Non-pigmented ciliary epithelial cell (primary cell): ENCODE results near the gene ZDHHC1.

Experiments
- DNase-seq: peaks from one replicate; pipeline ENCODE4 v3.0.0-alpha.2; 2010; ENCODE audit warnings: low read depth

ZDHHC1 gene, protein sequence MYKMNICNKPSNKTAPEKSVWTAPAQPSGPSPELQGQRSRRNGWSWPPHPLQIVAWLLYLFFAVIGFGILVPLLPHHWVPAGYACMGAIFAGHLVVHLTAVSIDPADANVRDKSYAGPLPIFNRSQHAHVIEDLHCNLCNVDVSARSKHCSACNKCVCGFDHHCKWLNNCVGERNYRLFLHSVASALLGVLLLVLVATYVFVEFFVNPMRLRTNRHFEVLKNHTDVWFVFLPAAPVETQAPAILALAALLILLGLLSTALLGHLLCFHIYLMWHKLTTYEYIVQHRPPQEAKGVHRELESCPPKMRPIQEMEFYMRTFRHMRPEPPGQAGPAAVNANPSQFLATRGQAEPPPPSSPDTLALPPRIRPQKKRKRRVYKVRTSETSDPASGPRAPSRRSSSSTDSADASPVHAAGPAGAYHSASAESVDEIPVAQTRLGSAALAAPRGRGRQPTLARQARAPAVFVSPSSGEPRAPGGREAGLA

DNA sequence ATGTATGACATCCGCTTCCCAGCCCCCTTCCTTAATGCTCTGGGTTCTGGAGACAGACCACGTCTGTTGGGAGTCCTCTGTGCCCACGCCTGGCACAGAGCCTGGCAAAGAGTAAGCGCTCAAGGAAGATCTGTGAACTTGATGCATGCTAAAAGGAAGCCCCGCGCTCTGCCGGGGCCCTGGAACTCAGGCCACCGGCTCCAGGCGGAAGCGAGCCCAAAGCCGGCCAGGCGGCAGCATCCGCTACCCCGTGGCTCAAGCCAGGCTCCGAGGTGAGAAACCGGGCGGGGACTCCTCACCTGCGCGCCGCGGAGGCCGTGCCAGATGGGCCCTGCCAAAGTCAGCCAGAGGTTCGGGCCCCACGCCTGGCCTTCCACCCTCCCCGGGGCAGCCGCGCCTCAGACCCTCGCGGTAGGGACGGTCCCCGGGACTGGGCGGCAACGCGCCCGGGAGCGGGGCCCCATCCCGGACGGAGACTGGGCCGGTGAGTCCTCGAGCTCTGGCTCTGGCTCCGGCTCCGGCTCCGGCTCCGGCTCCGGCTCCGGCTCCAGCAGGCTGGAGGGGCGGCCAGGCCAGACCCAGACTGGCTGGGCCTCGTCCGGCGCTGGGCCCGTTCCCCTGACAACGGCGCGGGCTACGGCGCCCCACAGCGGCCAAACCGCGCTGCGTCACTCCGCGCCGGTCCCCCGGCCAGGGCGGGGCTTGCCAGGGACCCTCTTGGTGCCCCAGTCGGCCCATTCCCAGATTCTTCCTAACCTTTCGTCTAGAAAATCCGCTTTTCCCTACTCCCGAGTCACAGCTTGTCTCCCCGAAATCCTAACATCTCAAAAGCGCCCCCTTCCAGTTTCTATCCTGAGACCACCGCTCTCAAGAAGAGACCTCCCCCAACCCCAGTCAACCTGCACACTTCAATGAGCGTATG, at the start of gene ZDHHC1:
ZDHHC1 (minus strand) TSS at position 606 of the 922 bp plus-strand sequence. CDS start 8,702 bp downstream, outside the sequence.
- DNase-seq: no peak

GRCh38 chr16:67464565-67464964, 48.3 kb upstream of the ZDHHC1 start:
- no peak for DNase-seq

- no peak for DNase-seq
These were observed 47.4 kb upstream of the ZDHHC1 start for GRCh38 chr16:67463691-67464090.

GRCh38 chr16:67463059-67463458, 46.8 kb upstream of the ZDHHC1 start:
- DNase-seq: no peak

- no peak for DNase-seq
These were observed 46.0 kb upstream of the ZDHHC1 start for GRCh38 chr16:67462279-67462655.

DNA sequence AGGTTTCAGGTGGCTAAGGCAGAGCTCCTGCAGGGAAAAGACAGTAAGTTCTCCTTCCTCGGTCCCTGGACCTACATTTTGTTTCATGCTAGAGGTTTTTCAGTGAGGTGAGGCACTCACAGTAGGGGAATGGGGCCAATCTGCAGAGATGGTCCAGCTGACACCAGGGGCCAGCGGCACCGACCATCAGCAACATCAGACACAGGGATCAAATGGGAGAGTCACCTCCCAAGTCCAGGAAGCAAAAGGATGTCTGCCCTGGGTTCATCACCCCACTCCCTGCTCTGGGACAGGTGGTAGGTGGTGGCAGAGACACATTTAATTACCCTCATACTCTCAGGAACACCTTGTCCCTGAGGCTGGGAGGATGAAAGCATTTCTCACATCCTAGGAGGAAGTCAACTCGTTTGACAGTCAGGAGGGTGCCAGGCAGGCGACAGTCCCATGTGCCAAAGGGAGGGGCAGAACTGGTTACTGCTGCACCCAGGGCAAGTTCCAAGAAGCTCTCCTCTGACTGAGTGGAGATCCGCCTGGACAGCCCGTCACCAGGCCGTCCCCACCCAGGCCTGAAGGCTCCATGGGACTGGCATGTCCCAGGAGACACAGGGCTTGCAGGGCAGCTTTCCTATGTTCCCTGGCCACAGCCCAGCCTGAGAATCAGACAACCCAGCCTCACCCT, 45.5 kb upstream of the ZDHHC1 start:
- DNase-seq: no peak

- no peak for DNase-seq
These were observed 44.7 kb upstream of the ZDHHC1 start for GRCh38 chr16:67460961-67461360.

GRCh38 chr16:67460168-67460567, 43.9 kb upstream of the ZDHHC1 start:
- no peak for DNase-seq

- no peak for DNase-seq
These were observed 43.5 kb upstream of the ZDHHC1 start for GRCh38 chr16:67459861-67460150.

- DNase-seq: no peak
These were observed 43.0 kb upstream of the ZDHHC1 start for GRCh38 chr16:67459066-67459860.

- DNase-seq: no peak
These were observed 41.9 kb upstream of the ZDHHC1 start for GRCh38 chr16:67458121-67458641.

DNA sequence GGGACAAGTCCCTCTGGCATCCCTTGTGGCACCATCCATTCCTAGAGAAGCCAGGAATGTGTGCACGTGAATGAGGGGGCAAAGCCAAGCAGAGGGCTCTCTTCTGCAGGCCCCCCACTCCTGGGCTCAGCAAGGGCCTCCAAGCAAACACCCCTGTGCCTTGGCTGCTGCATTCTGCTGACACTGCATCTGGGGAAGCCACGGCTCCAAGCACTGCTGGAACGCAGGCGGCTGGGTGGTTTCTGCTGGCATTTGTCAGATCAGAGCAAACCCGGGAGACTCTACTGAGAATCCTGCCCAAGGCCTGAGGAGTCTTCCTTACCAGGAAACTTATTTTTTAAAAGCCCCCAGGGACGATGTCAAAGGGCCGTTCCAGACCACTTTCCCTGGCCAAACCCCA, 41.3 kb upstream of the ZDHHC1 start:
- no peak for DNase-seq

DNA sequence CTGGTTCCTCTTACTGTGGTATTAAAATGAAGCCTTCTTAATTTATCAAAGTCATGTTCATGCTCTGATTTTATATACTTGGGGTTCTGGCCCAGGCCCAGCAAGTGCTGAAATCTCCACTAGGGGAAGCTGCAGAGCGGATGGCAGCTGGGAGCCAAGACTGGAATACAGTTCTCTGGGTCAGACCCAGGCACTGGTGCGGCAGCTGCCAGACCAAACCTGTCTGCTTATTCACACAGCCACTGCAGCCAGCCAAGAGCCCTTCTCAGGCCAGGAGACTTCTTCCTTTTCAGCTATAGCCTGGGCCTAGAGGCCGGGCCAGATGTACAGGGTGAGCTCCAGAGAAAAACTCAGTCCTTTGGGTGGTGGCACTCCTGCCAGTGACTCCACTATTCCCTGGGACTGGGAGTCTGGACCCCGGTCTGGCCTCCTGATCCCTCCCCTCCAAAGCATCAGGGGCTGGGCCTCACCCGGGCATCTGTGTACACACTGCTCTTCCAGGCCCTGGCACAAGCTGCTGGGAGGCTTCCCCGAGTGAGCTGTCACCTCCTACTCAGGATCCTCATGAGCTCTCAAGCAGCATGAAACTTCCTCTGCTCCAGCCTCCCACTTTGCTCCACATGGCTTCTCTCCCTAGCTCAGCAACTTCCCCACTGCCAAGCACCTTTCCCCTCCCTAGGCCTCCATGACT, 40.3 kb upstream of the ZDHHC1 start:
- no peak for DNase-seq

- no peak for DNase-seq
These were observed 38.6 kb upstream of the ZDHHC1 start for GRCh38 chr16:67454852-67455251.

DNA sequence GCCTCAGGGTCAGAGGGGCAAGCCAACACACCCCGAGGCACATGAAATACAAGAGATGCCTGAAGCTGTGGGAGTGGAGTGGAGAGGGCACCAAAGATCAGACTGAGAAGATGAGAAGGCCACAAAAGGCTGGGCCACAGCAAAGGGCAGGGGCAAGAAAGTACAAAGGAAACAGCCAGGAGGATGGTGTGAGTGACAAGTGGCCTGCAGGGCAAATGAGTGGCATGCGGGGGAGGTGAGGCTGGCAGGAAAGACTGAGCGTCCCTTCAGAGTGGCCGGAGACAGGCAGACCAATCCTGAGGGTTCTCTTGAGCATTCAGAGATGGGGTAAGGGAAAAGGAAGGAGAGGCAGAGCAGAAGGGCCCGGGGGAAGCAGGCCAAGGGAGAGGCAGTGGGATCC, 37.8 kb upstream of the ZDHHC1 start:
- DNase-seq: no peak

GRCh38 chr16:67451704-67452435, 35.6 kb upstream of the ZDHHC1 start:
- no peak for DNase-seq

GRCh38 chr16:67451061-67451703, 34.9 kb upstream of the ZDHHC1 start:
- DNase-seq: no peak

GRCh38 chr16:67449739-67450138, 33.5 kb upstream of the ZDHHC1 start:
- DNase-seq: no peak

DNA sequence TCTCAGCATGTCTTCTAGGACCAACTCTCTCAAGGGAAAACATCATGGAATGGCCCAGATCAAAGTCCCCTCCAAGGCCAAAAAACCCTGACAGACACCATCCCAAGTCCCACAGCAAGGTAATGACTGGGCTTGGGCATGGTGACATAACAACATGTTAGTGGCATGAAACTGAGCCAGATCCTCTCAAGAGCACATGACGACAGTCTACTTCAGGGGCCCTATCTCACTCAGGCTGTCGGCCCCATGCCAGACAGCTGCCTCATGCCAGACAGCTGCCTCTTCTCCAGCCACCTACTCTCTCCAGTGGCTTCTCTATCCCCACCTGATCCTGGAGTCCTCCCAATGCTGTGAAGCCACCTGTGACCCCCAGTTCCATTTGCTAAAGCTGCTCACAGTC, 33.1 kb upstream of the ZDHHC1 start:
- DNase-seq: no peak

- DNase-seq: no peak
These were observed 32.3 kb upstream of the ZDHHC1 start for GRCh38 chr16:67448580-67448979.
